GF-D8 (cell line): Measurements from ENCODE around the gene SCN5A.
"Not testable (repeated sequence)": the region's sequence is repeated elsewhere in the genome, so short reads cannot be mapped to it uniquely, and the experiment has no call there.

Experiments used
- DNase-seq: peaks from one replicate; lab custom pipeline; 2025; lab: John Stamatoyannopoulos, UW

The SCN5A gene

GRCh38 chr3:38579141-38579540 lies 70.3 kb downstream of the SCN5A start:
- no peak for DNase-seq

- DNase-seq: no peak
These were observed 70.9 kb downstream of the SCN5A start for GRCh38 chr3:38578551-38578950.

- no peak for DNase-seq
These were observed 71.4 kb downstream of the SCN5A start for GRCh38 chr3:38578081-38578475.

- DNase-seq: no peak
These were observed 72.0 kb downstream of the SCN5A start for GRCh38 chr3:38577371-38578080.

- DNase-seq: no peak
These were observed 72.7 kb downstream of the SCN5A start for GRCh38 chr3:38576526-38577370.

GRCh38 chr3:38576131-38576525 lies 73.4 kb downstream of the SCN5A start:
- no peak for DNase-seq

- no peak for DNase-seq
These were observed 74.1 kb downstream of the SCN5A start for GRCh38 chr3:38575279-38575843.

GRCh38 chr3:38574411-38575278 lies 74.8 kb downstream of the SCN5A start:
- no peak for DNase-seq

- DNase-seq: no peak
These were observed 75.9 kb downstream of the SCN5A start for GRCh38 chr3:38573556-38573955.

GRCh38 chr3:38573111-38573510 lies 76.4 kb downstream of the SCN5A start:
- no peak for DNase-seq

- no peak for DNase-seq
These were observed 82.0 kb downstream of the SCN5A start for GRCh38 chr3:38567498-38567897.

GRCh38 chr3:38566794-38567193 lies 82.7 kb downstream of the SCN5A start:
- DNase-seq: not testable (repeated sequence)

- DNase-seq: no peak
These were observed 83.3 kb downstream of the SCN5A start for GRCh38 chr3:38566215-38566528.

- no peak for DNase-seq
These were observed 83.9 kb downstream of the SCN5A start for GRCh38 chr3:38565339-38566214.

GRCh38 chr3:38564631-38565338 lies 84.7 kb downstream of the SCN5A start:
- no peak for DNase-seq

- no peak for DNase-seq
These were observed 85.6 kb downstream of the SCN5A start for GRCh38 chr3:38563886-38564270.

GRCh38 chr3:38563070-38563885 lies 86.2 kb downstream of the SCN5A start:
- no peak for DNase-seq

GRCh38 chr3:38562467-38562925 lies 87.0 kb downstream of the SCN5A start:
- DNase-seq: no peak

- no peak for DNase-seq
These were observed 87.6 kb downstream of the SCN5A start for GRCh38 chr3:38561746-38562466.
